GM12892 (cell line): Measurements from ENCODE around the gene NRM.

Source experiments
- POLR2A ChIP-seq: IDR thresholded peaks from 2 replicates; pipeline ENCODE4 v1.6.1; 2011; ENCODE audit warnings: low read depth, low read length, control low read depth
- POLR2AphosphoS5 ChIP-seq: IDR thresholded peaks from 2 replicates; pipeline ENCODE4 v1.6.1; 2011; ENCODE audit warnings: low read depth, low read length, control low read depth

GRCh38 chr6:30726506-30727413, 36.0 kb upstream of the NRM start:
- TF ChIP-seq POLR2A = no peak
- no peak for TF ChIP-seq POLR2AphosphoS5
